Suppressor macrophage (primary cell): ENCODE data around the gene RNF152.
A peak's percentile ranks its signal among the peaks of the same experiment; 100 is the strongest.
"Not testable (repeated sequence)": the region's sequence is repeated elsewhere in the genome, so short reads cannot be mapped to it uniquely, and the experiment has no call there.

ENCODE experiments used
- DNase-seq, 4 experiments: peaks; one replicate each; pipeline ENCODE4 v3.0.0-alpha.2; 2020 to 2022

Gene RNF152

GRCh38 chr18:61820882-61821281 is 71.9 kb downstream of the RNF152 start:
- DNase-seq, result no peak

GRCh38 chr18:61817086-61817485 is 75.7 kb downstream of the RNF152 start:
- DNase-seq, result no peak

GRCh38 chr18:61815885-61816470 is 76.8 kb downstream of the RNF152 start:
- DNase-seq, result no peak

- DNase-seq, result no peak
Measured at GRCh38 chr18:61808286-61808685, 84.5 kb downstream of the RNF152 start.

GRCh38 chr18:61803393-61803792 is 89.4 kb downstream of the RNF152 start:
- no peak for DNase-seq

- no peak for DNase-seq
Measured at GRCh38 chr18:61797696-61798590, 94.9 kb downstream of the RNF152 start.

- no peak for DNase-seq
Measured at GRCh38 chr18:61791031-61791430, 101.8 kb downstream of the RNF152 start.

- DNase-seq, result not testable (repeated sequence)
Measured at GRCh38 chr18:61787011-61787670, 105.7 kb downstream of the RNF152 start.

- no peak for DNase-seq
Measured at GRCh38 chr18:61785588-61785987, 107.2 kb downstream of the RNF152 start.

- DNase-seq, result no peak
Measured at GRCh38 chr18:61784834-61785233, 108.0 kb downstream of the RNF152 start.

GRCh38 chr18:61782545-61782944 is 110.3 kb downstream of the RNF152 start:
- no peak for DNase-seq

GRCh38 chr18:61776201-61776600 is 116.6 kb downstream of the RNF152 start:
- DNase-seq, result not testable (repeated sequence)

GRCh38 chr18:61774846-61775245 is 118.0 kb downstream of the RNF152 start:
- DNase-seq, result no peak

- no peak for DNase-seq
Measured at GRCh38 chr18:61772293-61772848, 120.4 kb downstream of the RNF152 start.

- no peak for DNase-seq
Measured at GRCh38 chr18:61771861-61772260, 120.9 kb downstream of the RNF152 start.

- peak in 3 of 4 experiments; percentile 4 to 16 (median 7) for DNase-seq
Measured at GRCh38 chr18:61770279-61770678, 122.5 kb downstream of the RNF152 start.

- DNase-seq, result no peak
Measured at GRCh38 chr18:61766266-61766884, 126.4 kb downstream of the RNF152 start.

- DNase-seq, result no peak
Measured at GRCh38 chr18:61765097-61765496, 127.7 kb downstream of the RNF152 start.

- DNase-seq, result no peak
Measured at GRCh38 chr18:61764381-61764780, 128.4 kb downstream of the RNF152 start.

GRCh38 chr18:61761875-61762274 is 130.9 kb downstream of the RNF152 start:
- DNase-seq, result no peak
